ENCODE data around the gene DENND1A. TPM values are rescaled to one million over a fixed set of nuclear protein-coding genes. Genes with fewer than 3 reads are reported as not detected.

The DENND1A gene
- total and polyA plus RNA-seq, 2 experiments from 2014 or later, result 13.1 to 28.7 TPM

DNA sequence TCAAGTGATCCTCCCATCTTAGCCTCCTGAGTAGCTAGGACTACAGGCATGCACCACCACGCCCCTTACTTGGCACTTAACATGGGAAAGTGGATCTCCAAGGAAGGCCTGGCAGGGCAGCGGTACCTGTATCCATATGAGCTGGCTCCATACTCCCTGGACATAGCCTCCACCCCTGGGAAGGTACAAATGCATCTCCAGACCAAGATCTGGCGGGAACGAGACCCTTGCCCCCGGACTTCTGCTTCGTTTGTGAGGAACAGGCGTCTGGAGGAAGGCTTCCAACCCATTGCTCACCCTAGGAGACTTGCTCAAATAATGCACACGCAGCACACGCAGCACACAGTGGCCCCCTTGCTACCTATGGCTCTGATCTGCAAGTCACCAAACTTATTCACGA is 518.7 kb downstream of the DENND1A start (continued):
- TF ChIP-seq, protein P1, sequence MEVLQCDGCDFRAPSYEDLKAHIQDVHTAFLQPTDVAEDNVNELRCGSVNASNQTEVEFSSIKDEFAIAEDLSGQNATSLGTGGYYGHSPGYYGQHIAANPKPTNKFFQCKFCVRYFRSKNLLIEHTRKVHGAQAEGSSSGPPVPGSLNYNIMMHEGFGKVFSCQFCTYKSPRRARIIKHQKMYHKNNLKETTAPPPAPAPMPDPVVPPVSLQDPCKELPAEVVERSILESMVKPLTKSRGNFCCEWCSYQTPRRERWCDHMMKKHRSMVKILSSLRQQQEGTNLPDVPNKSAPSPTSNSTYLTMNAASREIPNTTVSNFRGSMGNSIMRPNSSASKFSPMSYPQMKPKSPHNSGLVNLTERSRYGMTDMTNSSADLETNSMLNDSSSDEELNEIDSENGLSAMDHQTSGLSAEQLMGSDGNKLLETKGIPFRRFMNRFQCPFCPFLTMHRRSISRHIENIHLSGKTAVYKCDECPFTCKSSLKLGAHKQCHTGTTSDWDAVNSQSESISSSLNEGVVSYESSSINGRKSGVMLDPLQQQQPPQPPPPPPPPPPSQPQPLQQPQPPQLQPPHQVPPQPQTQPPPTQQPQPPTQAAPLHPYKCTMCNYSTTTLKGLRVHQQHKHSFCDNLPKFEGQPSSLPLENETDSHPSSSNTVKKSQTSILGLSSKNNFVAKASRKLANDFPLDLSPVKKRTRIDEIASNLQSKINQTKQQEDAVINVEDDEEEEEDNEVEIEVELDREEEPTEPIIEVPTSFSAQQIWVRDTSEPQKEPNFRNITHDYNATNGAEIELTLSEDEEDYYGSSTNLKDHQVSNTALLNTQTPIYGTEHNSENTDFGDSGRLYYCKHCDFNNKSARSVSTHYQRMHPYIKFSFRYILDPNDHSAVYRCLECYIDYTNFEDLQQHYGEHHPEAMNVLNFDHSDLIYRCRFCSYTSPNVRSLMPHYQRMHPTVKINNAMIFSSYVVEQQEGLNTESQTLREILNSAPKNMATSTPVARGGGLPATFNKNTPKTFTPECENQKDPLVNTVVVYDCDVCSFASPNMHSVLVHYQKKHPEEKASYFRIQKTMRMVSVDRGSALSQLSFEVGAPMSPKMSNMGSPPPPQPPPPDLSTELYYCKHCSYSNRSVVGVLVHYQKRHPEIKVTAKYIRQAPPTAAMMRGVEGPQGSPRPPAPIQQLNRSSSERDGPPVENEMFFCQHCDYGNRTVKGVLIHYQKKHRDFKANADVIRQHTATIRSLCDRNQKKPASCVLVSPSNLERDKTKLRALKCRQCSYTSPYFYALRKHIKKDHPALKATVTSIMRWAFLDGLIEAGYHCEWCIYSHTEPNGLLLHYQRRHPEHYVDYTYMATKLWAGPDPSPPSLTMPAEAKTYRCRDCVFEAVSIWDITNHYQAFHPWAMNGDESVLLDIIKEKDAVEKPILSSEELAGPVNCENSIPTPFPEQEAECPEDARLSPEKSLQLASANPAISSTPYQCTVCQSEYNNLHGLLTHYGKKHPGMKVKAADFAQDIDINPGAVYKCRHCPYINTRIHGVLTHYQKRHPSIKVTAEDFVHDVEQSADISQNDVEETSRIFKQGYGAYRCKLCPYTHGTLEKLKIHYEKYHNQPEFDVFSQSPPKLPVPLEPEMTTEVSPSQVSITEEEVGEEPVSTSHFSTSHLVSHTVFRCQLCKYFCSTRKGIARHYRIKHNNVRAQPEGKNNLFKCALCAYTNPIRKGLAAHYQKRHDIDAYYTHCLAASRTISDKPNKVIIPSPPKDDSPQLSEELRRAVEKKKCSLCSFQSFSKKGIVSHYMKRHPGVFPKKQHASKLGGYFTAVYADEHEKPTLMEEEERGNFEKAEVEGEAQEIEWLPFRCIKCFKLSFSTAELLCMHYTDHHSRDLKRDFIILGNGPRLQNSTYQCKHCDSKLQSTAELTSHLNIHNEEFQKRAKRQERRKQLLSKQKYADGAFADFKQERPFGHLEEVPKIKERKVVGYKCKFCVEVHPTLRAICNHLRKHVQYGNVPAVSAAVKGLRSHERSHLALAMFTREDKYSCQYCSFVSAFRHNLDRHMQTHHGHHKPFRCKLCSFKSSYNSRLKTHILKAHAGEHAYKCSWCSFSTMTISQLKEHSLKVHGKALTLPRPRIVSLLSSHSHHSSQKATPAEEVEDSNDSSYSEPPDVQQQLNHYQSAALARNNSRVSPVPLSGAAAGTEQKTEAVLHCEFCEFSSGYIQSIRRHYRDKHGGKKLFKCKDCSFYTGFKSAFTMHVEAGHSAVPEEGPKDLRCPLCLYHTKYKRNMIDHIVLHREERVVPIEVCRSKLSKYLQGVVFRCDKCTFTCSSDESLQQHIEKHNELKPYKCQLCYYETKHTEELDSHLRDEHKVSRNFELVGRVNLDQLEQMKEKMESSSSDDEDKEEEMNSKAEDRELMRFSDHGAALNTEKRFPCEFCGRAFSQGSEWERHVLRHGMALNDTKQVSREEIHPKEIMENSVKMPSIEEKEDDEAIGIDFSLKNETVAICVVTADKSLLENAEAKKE (CRISPR knock-in tag; IDR thresholded peaks at IDR 0.05), result no peak
- TF ChIP-seq, protein P2, sequence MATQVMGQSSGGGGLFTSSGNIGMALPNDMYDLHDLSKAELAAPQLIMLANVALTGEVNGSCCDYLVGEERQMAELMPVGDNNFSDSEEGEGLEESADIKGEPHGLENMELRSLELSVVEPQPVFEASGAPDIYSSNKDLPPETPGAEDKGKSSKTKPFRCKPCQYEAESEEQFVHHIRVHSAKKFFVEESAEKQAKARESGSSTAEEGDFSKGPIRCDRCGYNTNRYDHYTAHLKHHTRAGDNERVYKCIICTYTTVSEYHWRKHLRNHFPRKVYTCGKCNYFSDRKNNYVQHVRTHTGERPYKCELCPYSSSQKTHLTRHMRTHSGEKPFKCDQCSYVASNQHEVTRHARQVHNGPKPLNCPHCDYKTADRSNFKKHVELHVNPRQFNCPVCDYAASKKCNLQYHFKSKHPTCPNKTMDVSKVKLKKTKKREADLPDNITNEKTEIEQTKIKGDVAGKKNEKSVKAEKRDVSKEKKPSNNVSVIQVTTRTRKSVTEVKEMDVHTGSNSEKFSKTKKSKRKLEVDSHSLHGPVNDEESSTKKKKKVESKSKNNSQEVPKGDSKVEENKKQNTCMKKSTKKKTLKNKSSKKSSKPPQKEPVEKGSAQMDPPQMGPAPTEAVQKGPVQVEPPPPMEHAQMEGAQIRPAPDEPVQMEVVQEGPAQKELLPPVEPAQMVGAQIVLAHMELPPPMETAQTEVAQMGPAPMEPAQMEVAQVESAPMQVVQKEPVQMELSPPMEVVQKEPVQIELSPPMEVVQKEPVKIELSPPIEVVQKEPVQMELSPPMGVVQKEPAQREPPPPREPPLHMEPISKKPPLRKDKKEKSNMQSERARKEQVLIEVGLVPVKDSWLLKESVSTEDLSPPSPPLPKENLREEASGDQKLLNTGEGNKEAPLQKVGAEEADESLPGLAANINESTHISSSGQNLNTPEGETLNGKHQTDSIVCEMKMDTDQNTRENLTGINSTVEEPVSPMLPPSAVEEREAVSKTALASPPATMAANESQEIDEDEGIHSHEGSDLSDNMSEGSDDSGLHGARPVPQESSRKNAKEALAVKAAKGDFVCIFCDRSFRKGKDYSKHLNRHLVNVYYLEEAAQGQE (IDR thresholded peaks at IDR 0.05; ENCODE audit: unreplicated experiment), result no peak
- no peak for TF ChIP-seq ZNF331 (CRISPR knock-in tag; IDR thresholded peaks at IDR 0.05; ENCODE audit: low read depth)

DNA sequence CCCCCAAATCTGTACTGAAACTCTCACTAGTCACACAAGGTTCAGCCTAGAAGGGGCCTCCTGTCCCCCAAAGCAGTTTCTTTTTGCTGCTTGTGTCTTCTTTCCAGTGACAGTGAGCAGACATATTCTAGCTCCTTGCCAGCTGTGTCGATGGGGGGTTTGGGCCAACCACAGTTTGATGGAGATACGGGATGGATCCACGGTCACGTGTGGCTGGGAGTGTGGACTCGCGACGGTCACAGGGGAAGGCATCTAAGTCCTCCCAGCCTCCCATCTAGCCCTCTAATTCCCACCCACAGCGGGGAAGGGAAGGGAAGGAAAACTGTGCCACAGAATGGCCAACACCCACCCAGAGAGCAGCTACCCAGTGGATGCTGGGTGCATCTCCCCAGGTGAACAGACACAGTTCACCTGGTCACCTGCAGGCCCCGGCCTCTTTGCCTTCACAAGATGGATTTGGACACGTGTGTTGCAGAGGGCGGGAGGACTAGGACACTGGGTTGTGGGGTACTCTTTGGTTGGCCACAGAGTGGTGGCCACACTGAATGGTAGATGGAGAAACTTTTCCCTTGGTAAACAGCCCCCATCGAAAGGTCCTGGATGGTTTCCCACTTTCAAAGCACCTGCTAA is 519.5 kb downstream of the DENND1A start:
- no peaks in the 10 kb centered on the region for H3F3A ChIP-seq (replicated peaks; ENCODE audit: low read depth)
- no peak overlapping the region for H3K27ac Mint-ChIP-seq
- no peak for TF ChIP-seq ZNF114 (CRISPR knock-in tag; IDR thresholded peaks at IDR 0.05)
- TF ChIP-seq, protein P3, sequence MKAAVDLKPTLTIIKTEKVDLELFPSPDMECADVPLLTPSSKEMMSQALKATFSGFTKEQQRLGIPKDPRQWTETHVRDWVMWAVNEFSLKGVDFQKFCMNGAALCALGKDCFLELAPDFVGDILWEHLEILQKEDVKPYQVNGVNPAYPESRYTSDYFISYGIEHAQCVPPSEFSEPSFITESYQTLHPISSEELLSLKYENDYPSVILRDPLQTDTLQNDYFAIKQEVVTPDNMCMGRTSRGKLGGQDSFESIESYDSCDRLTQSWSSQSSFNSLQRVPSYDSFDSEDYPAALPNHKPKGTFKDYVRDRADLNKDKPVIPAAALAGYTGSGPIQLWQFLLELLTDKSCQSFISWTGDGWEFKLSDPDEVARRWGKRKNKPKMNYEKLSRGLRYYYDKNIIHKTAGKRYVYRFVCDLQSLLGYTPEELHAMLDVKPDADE (IDR thresholded peaks at IDR 0.05), result no peak

More for the DNA sequence above, 519.5 kb downstream of the DENND1A start:
- Histone ChIP-seq H3K36me3 (ENCODE audit: insufficient read depth) (no peaks in the 10 kb centered on the region), H3K4me1 (ENCODE audit: insufficient read depth) (peaks cover 16% of the 10 kb centered on the region), H3K79me2 (replicated peaks; ENCODE audit: insufficient read depth) (no peaks in the 10 kb centered on the region), H4K20me1 (replicated peaks; ENCODE audit: insufficient read depth) (0 out of 2 replicates have a peak, but pooled peaks cover 2% of the 10 kb centered on the region), H3K27me3 (ENCODE audit: insufficient read depth) (no peaks in the 10 kb centered on the region), H3K9me2 (ENCODE audit: insufficient read depth) (no peaks in the 10 kb centered on the region), H3K4me2 (no peak overlapping the region), H3K4me3 (no peak overlapping the region), H3K27ac (ENCODE audit: low read depth) (no peak overlapping the region), H2AFZ (no peak overlapping the region)
- Mint-ChIP-seq H3K36me3 (ENCODE audit: low read depth) (no peaks in the 10 kb centered on the region), H3K4me3 (no peak overlapping the region), H3K4me1 (peaks cover 28% of the 10 kb centered on the region), H3K27me3 (ENCODE audit: insufficient read depth, low read depth, poor library complexity) (peaks cover 12% of the 10 kb centered on the region), H3K9me3 (no peaks in the 10 kb centered on the region)
- ATAC-seq (no peak), DNase-seq (ENCODE audit: low spot score) (no peak)
